HCT116 (cell line): Measurements from ENCODE around the gene BCS1L. TPM values are rescaled to one million over a fixed set of nuclear protein-coding genes. Genes with fewer than 3 reads are reported as not detected.

Experiments
- total RNA-seq: library from RNA; stranded (reverse); gene quantifications from one replicate; pipeline ENCODE4 v1.2.1, GENCODE V29; 2021; ENCODE audit not compliant: unreplicated experiment

The BCS1L gene
- total RNA-seq, 1 experiment from 2014 or later = 57.4 TPM

Other genes starting within 250 kb of the BCS1L start
- gene VIL1, start 240.6 kb upstream of the BCS1L start, total RNA-seq = 0.49 TPM
- 23.5 TPM for gene USP37, start 91.3 kb upstream of the BCS1L start, total RNA-seq
- gene CNOT9, start 90.8 kb upstream of the BCS1L start, total RNA-seq = 65.7 TPM
- 0.64 TPM for gene PLCD4, start 51.8 kb upstream of the BCS1L start, total RNA-seq
- 29.2 TPM for gene ZNF142, start 60 bp upstream of the BCS1L start, total RNA-seq
- 23.4 TPM for gene RNF25, start 12.3 kb downstream of the BCS1L start, total RNA-seq
- 45.5 TPM for gene STK36, start 12.4 kb downstream of the BCS1L start, total RNA-seq
- 53.0 TPM for gene TTLL4, start 51.2 kb downstream of the BCS1L start, total RNA-seq
- gene CYP27A1, start 122.5 kb downstream of the BCS1L start, total RNA-seq = 1.6 TPM
- not detected for gene PRKAG3, start 172.1 kb downstream of the BCS1L start, total RNA-seq
- gene WNT6, start 200.1 kb downstream of the BCS1L start, total RNA-seq = 1.4 TPM
- 1.5 TPM for gene WNT10A, start 221.2 kb downstream of the BCS1L start, total RNA-seq